Measurements from ENCODE around the gene ARHGEF17. TPM values are rescaled to one million over a fixed set of nuclear protein-coding genes. Genes with fewer than 3 reads are reported as not detected.

The ARHGEF17 gene
- total RNA-seq, 1 donor from 2014 or later, result 13.0 TPM

DNA sequence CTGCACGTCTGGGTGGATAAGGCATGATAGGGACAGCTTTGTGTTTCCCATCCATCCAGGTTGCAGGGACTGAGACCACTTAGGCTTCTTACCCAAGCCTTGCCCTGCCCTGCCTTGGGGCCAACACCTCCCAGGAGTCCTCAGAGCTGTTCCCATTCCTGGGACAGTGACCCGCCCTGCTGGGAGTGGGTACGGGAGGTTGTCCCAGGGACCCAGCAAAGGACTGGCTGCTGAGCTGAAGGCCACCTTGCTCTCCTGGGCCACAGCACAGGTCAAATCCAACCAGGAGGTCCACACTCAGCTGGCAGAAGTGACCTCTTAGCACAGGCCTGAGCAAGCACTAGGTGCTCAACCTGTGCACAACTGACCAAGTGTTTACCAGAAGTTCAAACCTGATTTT is 16.9 kb upstream of the ARHGEF17 start:
- DNase-seq (ENCODE audit: low read depth, low spot score), result no peak

GRCh38 chr11:73291781-73292524 is 16.1 kb upstream of the ARHGEF17 start:
- DNase-seq (ENCODE audit: low read depth, low spot score), result no peak

DNA sequence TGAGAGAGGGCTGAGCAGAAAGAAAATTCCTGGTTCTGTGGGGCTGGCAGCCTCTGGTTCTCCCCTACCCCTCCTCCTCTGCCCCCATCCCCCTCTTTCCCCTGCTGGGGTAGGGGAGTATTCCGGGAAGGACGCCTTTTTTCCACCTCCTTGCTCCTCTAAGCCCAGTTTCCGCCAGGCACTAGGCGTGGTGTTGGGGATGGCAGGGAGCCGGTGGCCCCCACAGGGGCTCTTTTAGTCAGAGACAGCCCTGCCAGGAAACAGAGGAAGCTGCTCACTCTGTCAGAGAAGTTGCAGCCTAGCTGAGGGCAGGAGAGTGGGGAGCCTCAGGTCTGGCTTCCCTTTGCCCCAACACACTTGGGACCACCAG is 15.6 kb upstream of the ARHGEF17 start:
- DNase-seq (ENCODE audit: low read depth, low spot score), result no peak

- no peak for DNase-seq (ENCODE audit: low read depth, low spot score)
Measured at GRCh38 chr11:73293356-73293936, 14.6 kb upstream of the ARHGEF17 start.

- no peak for DNase-seq (ENCODE audit: low read depth, low spot score)
Measured at GRCh38 chr11:73294604-73295003, 13.5 kb upstream of the ARHGEF17 start.

DNA sequence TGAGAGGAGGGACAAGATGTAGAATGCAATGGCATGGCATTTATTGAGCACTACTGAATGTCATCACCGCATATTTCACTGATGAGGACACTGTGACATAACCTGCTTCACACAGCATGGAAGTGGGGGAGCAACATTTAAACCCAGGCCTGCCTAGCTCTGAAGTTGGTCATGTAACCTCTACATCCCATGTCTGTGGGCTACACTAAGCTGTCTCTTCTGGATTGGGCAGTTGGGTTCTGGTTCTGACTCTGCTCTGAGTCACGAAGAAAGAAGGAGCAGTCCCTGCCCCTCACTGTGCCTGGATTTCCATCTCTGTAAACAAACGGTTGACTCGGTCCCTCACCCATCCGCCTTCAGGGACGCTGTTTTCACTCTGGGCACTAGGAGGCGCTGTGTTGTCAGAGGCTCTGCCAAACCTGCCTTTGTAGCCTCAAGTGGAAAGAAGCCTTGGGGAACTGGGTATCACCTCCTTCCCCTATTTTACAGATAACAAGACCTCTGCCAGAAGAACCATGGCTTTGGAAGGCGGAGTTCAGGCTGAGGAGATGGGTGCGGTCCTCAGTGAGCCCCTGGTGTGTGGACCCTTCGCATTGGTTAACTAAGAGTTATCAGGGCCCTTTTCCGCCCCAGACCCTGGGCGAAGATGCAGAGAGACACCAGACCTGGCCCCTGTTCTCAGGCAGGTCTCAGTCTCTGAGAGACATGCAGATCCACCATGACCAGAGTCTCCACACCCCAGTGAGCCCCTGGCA is 12.7 kb upstream of the ARHGEF17 start:
- no peak for DNase-seq (ENCODE audit: low read depth, low spot score)

DNA sequence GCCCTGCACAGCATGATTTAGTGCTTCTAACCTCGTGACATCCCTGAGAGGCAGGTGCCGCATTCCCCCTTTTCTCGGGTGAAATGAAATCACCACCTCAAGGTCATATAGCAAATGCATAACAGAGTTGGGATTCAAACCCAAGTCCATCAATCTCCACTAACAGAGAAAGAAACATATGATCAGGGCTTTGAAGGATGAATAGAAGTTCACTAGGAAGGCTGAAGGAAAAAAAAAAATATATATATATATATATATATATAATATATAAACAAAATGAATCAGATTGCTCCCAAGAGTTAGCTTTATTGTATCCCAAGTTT is 12.1 kb upstream of the ARHGEF17 start:
- no peak for DNase-seq (ENCODE audit: low read depth, low spot score)

DNA sequence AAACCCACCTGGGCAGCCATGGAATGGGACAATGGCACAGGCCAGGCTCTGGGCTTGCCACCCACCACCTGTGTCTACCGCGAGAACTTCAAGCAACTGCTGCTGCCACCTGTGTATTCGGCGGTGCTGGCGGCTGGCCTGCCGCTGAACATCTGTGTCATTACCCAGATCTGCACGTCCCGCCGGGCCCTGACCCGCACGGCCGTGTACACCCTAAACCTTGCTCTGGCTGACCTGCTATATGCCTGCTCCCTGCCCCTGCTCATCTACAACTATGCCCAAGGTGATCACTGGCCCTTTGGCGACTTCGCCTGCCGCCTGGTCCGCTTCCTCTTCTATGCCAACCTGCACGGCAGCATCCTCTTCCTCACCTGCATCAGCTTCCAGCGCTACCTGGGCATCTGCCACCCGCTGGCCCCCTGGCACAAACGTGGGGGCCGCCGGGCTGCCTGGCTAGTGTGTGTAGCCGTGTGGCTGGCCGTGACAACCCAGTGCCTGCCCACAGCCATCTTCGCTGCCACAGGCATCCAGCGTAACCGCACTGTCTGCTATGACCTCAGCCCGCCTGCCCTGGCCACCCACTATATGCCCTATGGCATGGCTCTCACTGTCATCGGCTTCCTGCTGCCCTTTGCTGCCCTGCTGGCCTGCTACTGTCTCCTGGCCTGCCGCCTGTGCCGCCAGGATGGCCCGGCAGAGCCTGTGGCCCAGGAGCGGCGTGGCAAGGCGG is 11.4 kb upstream of the ARHGEF17 start:
- no peak for DNase-seq (ENCODE audit: low read depth, low spot score)

DNA sequence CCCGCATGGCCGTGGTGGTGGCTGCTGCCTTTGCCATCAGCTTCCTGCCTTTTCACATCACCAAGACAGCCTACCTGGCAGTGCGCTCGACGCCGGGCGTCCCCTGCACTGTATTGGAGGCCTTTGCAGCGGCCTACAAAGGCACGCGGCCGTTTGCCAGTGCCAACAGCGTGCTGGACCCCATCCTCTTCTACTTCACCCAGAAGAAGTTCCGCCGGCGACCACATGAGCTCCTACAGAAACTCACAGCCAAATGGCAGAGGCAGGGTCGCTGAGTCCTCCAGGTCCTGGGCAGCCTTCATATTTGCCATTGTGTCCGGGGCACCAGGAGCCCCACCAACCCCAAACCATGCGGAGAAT is 10.9 kb upstream of the ARHGEF17 start:
- no peak for DNase-seq (ENCODE audit: low read depth, low spot score)

DNA sequence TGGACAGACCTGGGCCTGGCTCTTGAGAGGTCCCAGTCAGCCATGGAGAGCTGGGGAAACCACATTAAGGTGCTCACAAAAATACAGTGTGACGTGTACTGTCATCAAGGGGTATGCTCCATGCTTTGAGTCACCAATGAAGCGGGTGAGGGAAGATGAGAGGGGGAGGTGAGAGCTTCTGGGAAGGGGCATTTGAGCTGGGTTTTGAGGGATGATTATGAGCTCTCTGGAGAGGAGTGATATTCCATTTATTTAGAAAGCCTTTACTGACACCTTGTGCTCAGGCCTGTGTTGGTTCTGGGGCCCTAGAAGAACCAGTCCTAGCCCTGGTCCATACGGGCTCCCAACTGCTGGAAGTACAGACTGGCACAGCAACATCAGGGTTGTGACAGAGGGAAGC is 10.4 kb upstream of the ARHGEF17 start:
- no peak for DNase-seq (ENCODE audit: low read depth, low spot score)

DNA sequence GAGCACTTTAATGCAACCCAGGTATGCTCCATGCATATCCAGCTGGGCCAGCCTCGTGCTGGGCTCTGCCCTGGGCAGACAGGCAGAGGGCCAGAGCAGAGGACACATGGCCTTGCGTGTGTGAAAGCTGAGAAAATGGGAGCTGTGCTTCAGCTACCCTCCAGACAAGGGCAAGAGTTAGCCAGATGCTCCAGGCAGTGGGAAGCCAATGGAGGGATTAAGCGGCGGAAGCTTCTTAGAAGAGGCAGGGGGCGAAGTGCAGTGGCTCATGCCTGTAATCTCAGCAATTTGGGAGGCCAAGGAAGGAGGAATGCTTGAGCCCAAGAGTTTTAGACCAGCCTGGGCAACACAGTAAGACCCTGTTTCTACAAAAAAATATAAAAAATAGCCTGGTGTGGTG is 9.8 kb upstream of the ARHGEF17 start:
- no peak for DNase-seq (ENCODE audit: low read depth, low spot score)

GRCh38 chr11:73299751-73300150 is 8.3 kb upstream of the ARHGEF17 start:
- DNase-seq (ENCODE audit: low read depth, low spot score), result no peak

- DNase-seq (ENCODE audit: low read depth, low spot score), result no peak
Measured at GRCh38 chr11:73306069-73306841, 1.8 kb upstream of the ARHGEF17 start.

GRCh38 chr11:73306977-73307322 is 1.1 kb upstream of the ARHGEF17 start:
- no peak for DNase-seq (ENCODE audit: low read depth, low spot score)

DNA sequence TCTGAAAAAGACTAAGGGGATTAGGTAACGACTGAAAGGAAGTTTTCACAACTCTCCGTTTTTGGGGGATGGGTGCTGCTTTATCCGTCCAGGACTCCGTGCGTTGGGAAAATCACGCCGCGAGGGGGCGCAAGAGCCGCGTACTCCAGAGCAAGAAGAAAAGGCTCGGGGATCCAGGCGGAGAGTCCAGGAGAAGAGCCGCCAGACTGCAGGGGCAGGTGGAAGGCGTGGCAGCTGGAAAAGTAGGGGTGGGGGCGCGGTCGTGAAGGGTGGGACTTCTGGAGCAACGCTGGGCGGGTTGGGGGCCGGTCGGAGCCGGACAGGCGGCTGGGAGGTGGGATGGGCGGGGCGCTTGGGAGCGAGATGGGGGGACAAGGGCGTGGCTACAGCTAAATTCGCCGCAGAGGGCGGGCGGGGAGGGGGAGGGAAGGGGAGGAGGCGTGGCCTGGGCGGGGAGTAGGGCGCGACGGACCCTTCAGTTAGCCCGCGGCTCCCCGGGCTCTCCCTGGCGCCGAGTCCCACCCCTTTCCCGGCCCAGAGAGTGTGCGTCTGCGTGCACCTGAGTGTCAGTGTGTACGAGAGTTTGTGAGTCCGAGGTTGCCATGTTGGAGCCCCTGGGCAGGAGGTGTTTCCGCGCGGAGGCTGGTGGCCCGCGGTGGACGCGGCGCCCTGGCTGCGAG is 613 bp upstream of the ARHGEF17 start:
- peak; percentile 96 for DNase-seq (ENCODE audit: low read depth, low spot score)

DNA sequence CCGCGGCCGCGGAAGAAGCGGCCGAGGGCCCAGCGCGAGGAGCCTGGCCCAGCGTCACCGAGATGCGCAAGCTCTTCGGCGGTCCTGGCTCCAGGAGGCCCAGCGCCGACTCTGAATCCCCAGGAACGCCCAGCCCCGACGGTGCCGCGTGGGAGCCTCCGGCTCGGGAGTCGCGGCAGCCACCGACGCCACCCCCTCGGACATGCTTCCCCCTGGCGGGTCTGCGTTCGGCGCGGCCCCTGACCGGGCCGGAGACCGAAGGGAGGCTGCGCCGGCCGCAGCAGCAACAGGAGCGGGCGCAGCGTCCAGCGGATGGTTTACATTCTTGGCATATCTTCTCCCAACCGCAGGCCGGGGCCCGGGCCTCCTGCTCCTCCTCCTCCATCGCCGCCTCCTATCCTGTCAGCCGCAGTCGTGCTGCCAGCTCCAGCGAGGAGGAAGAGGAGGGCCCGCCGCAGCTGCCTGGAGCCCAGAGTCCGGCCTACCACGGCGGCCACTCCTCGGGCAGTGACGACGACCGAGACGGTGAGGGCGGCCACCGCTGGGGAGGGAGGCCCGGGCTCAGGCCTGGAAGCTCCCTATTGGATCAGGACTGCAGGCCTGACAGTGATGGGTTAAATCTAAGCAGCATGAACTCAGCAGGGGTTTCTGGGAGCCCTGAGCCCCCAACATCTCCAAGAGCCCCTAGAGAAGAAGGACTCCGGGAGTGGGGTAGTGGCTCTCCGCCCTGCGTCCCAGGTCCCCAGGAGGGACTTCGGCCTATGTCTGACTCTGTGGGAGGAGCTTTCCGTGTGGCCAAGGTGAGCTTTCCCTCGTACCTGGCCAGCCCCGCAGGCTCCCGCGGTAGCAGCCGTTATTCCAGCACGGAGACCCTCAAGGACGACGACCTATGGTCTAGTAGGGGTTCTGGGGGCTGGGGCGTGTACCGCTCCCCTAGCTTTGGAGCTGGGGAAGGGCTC is 1.2 kb downstream of the ARHGEF17 start:
- peak; percentile 76 for DNase-seq (ENCODE audit: low read depth, low spot score)

GRCh38 chr11:73310076-73310475 is 2.0 kb downstream of the ARHGEF17 start:
- no peak for DNase-seq (ENCODE audit: low read depth, low spot score)

GRCh38 chr11:73310661-73311393 is 2.8 kb downstream of the ARHGEF17 start:
- DNase-seq (ENCODE audit: low read depth, low spot score), result no peak

- no peak for DNase-seq (ENCODE audit: low read depth, low spot score)
Measured at GRCh38 chr11:73311394-73311869, 3.4 kb downstream of the ARHGEF17 start.
